Right lobe of liver (tissue), 4 donors: ENCODE data around the gene POLR2H.

Experiments used
- CTCF ChIP-seq, 4 donors: fragments of 200-600 bp in 3 of 4; fragments of 450-650 bp in 1 of 4; IDR thresholded peaks; one replicate each; pipeline versions ENCODE4 v1.5.1 to v1.8.0; 2016 to 2022; ENCODE audit warnings: antibody characterized with exemption in 4 of 4, mild to moderate bottlenecking in 2 of 4
- POLR2A ChIP-seq: fragments of 450-650 bp; IDR thresholded peaks from one replicate; pipeline ENCODE4 v1.6.1; 2017; ENCODE audit warnings: antibody characterized with exemption, mild to moderate bottlenecking
- donor health status: DM: no; HTN: no; CAD: no.
- donor health status: DM: no; HTN: no; CAD: no.
- donor health status: DM: no; HTN: yes; CAD: no.

DNA sequence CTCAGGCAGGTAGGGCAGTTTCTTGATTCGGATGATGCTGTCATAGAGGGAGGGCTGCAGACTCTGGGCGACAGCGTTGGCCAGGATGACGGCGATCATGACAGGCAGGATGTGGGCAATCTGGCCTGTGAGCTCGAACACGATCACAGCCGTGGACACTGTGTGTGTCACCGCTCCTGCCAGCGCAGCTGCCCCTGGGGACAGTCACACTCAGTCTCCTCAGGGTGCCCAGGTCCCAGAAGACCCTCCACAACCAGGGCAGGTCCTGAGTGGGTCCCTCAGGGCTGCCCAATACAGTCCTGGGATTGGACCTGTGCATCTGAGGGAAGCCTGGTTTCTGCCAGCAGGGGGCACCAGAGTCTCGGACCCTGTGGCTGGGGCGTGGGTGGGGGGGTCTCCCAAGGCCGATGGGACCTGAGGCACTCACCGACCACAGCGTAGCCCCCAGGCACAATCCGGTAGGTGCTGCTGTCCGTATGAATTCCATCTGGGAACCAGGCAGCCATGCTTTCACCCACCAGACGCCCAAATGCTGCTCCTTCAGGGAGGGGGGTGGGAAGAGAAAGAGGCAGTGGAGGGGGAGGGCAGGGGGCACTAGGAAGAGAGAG, 7.3 kb upstream of the POLR2H start:
- peak; percentile 55 to 69 (median 64) for TF ChIP-seq CTCF (IDR thresholded peaks at IDR 0.05)
- TF ChIP-seq POLR2A: no peak
